ENCODE data around the gene THOC6.

- TF ChIP-seq POLR2A (IDR thresholded peaks at IDR 0.05) (no peak), CTCF (IDR thresholded peaks at IDR 0.05) (no peak), EP300 (IDR thresholded peaks at IDR 0.05) (no peak)
Measured at GRCh38 chr16:3023415-3023668, 493 bp upstream of the THOC6 start.

All from ovary (tissue), 3 donors.